H9 (cell line): ENCODE results near the gene BACE2. TPM values are rescaled to one million over a fixed set of nuclear protein-coding genes. Genes with fewer than 3 reads are reported as not detected.

ENCODE experiments used
- DNase-seq: peaks from one replicate; pipeline ENCODE4 v3.0.0-alpha.2; 2017
- H2AFZ ChIP-seq: one replicate; pipeline ENCODE4 v1.6.1; 2013; ENCODE audit warnings: mild to moderate bottlenecking, low read length, control low read depth, moderate library complexity
- H2AK5ac ChIP-seq: 2 replicates; pipeline ENCODE4 v1.6.1; 2013; ENCODE audit warnings: low read length, control low read depth, mixed read lengths; ENCODE audit not compliant: insufficient read length
- H2BK120ac ChIP-seq: one replicate; pipeline ENCODE4 v1.6.1; 2013; ENCODE audit warnings: low read depth, mild to moderate bottlenecking, low read length, control low read depth, inconsistent platforms; ENCODE audit not compliant: poor library complexity, severe bottlenecking
- H2BK12ac ChIP-seq: 2 replicates; pipeline ENCODE4 v1.6.1; 2013; ENCODE audit warnings: low read length, control low read depth, mixed read lengths, low read depth; ENCODE audit not compliant: insufficient read length
- H2BK15ac ChIP-seq: 2 replicates; pipeline ENCODE4 v1.6.1; 2013; ENCODE audit warnings: low read depth, low read length, control low read depth
- H2BK20ac ChIP-seq: one replicate; pipeline ENCODE4 v1.6.1; 2013; ENCODE audit warnings: low read depth, mild to moderate bottlenecking, low read length, control low read depth, inconsistent platforms; ENCODE audit not compliant: poor library complexity, severe bottlenecking
- H2BK5ac ChIP-seq: 2 replicates; pipeline ENCODE4 v1.6.1; 2013; ENCODE audit warnings: low read length, control low read depth, mixed read lengths; ENCODE audit not compliant: insufficient read length
- H3K14ac ChIP-seq: 2 replicates; pipeline ENCODE4 v1.6.1; 2013; ENCODE audit warnings: low read length, control low read depth; ENCODE audit not compliant: insufficient read depth
- H3K18ac ChIP-seq: 2 replicates; pipeline ENCODE4 v1.6.1; 2013; ENCODE audit warnings: low read depth, mild to moderate bottlenecking, mixed read lengths, low read length, control low read depth; ENCODE audit not compliant: insufficient read length
- H3K23ac ChIP-seq: 2 replicates; pipeline ENCODE4 v1.6.1; 2013; ENCODE audit warnings: low read length, control low read depth, mixed read lengths, low read depth; ENCODE audit not compliant: insufficient read length
- H3K23me2 ChIP-seq: 2 replicates; pipeline ENCODE4 v1.6.1; 2013; ENCODE audit warnings: low read depth, mild to moderate bottlenecking, mixed read lengths, low read length, control low read depth; ENCODE audit not compliant: insufficient read length, poor library complexity, severe bottlenecking
- H3K27ac ChIP-seq: 2 replicates; pipeline ENCODE4 v1.5.1; 2013; ENCODE audit warnings: low read length, control low read depth, mixed read lengths, low read depth; ENCODE audit not compliant: insufficient read length
- H3K27me3 ChIP-seq: 2 replicates; pipeline ENCODE4 v1.6.1; 2013; ENCODE audit warnings: low read length, control low read depth, inconsistent platforms; ENCODE audit not compliant: insufficient read depth
- H3K4ac ChIP-seq: 2 replicates; pipeline ENCODE4 v1.6.1; 2013; ENCODE audit warnings: low read depth, mild to moderate bottlenecking, control low read depth, inconsistent platforms, low read length, moderate library complexity
- H3K4me1 ChIP-seq: 2 replicates; pipeline ENCODE4 v1.6.1; 2013; ENCODE audit warnings: low read length, control low read depth, inconsistent platforms; ENCODE audit not compliant: insufficient read depth
- H3K4me2 ChIP-seq: 2 replicates; pipeline ENCODE4 v1.6.1; 2013; ENCODE audit warnings: low read length, control low read depth, mixed read lengths; ENCODE audit not compliant: insufficient read length, insufficient read depth
- H3K56ac ChIP-seq: 2 replicates; pipeline ENCODE4 v1.6.1; 2013; ENCODE audit warnings: low read depth, mild to moderate bottlenecking, mixed read lengths, low read length, control low read depth; ENCODE audit not compliant: insufficient read length
- H3K79me1 ChIP-seq: 2 replicates; pipeline ENCODE4 v1.6.1; 2013; ENCODE audit warnings: low read depth, mild to moderate bottlenecking, moderate library complexity, low read length, control low read depth, inconsistent platforms; ENCODE audit not compliant: insufficient read depth, poor library complexity, severe bottlenecking
- H3K79me2 ChIP-seq: 2 replicates; pipeline ENCODE4 v1.6.1; 2013; ENCODE audit warnings: low read length, control low read depth, inconsistent platforms; ENCODE audit not compliant: insufficient read depth
- H3K9ac ChIP-seq: 2 replicates; pipeline ENCODE4 v1.6.1; 2013; ENCODE audit warnings: low read length, control low read depth, mixed read lengths; ENCODE audit not compliant: insufficient read length; ENCODE audit errors: extremely low read depth
- H3K9me3 ChIP-seq: one replicate; pipeline ENCODE4 v1.6.1; 2013; ENCODE audit warnings: low read depth, low read length, inconsistent platforms; ENCODE audit not compliant: control insufficient read depth
- H3T11ph ChIP-seq: one replicate; pipeline ENCODE4 v1.6.1; 2013; ENCODE audit warnings: mild to moderate bottlenecking, low read length, control low read depth, inconsistent platforms
- H4K20me1 ChIP-seq: one replicate; pipeline ENCODE4 v1.6.1; 2013; ENCODE audit not compliant: control insufficient read depth, insufficient read length, insufficient read depth
- H4K5ac ChIP-seq: 2 replicates; pipeline ENCODE4 v1.6.1; 2013; ENCODE audit warnings: low read depth, mild to moderate bottlenecking, mixed read lengths, low read length, control low read depth; ENCODE audit not compliant: insufficient read length
- H4K8ac ChIP-seq: replicated peaks from 2 replicates; pipeline ENCODE4 v1.6.1; 2013; ENCODE audit warnings: low read length, control low read depth, mixed read lengths, low read depth; ENCODE audit not compliant: insufficient read length
- H4K91ac ChIP-seq: 2 replicates; pipeline ENCODE4 v1.6.1; 2013; ENCODE audit warnings: low read depth, mild to moderate bottlenecking, moderate library complexity, mixed read lengths, low read length, control low read depth; ENCODE audit not compliant: insufficient read length
- H3K27ac Mint-ChIP-seq, 3 experiments: 2 replicates in 2 of 3; 3 replicates in 1 of 3; pipeline ENCODE4 v1.8.0; 2020 to 2021; ENCODE audit warnings: mixed read lengths in 3 of 3, mild to moderate bottlenecking in 1 of 3, moderate library complexity in 1 of 3
- H3K27me3 Mint-ChIP-seq: 2 replicates; pipeline ENCODE4 v1.8.0; 2021; ENCODE audit warnings: low read depth, mild to moderate bottlenecking, moderate library complexity, mixed read lengths
- H3K36me3 Mint-ChIP-seq, 3 experiments: 2 replicates in 2 of 3; 3 replicates in 1 of 3; pipeline ENCODE4 v1.8.0; 2020 to 2021; ENCODE audit warnings: low read depth in 3 of 3, mixed read lengths in 3 of 3; ENCODE audit not compliant: insufficient read depth in 1 of 3
- H3K4me1 Mint-ChIP-seq, 2 experiments: 2 replicates each; pipeline ENCODE4 v1.8.0; 2020; ENCODE audit warnings: mixed read lengths in 2 of 2
- H3K4me3 Mint-ChIP-seq, 2 experiments: 2 replicates in 1 of 2; 3 replicates in 1 of 2; pipeline ENCODE4 v1.8.0; 2020 to 2021; ENCODE audit warnings: mild to moderate bottlenecking in 2 of 2, mixed read lengths in 2 of 2, moderate library complexity in 1 of 2
- H3K9me3 Mint-ChIP-seq, 2 experiments: 2 replicates in 1 of 2; 3 replicates in 1 of 2; pipeline ENCODE4 v1.8.0; 2020; ENCODE audit warnings: mild to moderate bottlenecking in 2 of 2, mixed read lengths in 2 of 2, moderate library complexity in 1 of 2
- CTCF ChIP-seq: fragments of 200-600 bp; sonication (generic); conservative IDR thresholded peaks from 3 replicates; pipeline ENCODE4 v1.8.0; 2021; ENCODE audit warnings: antibody characterized with exemption, mild to moderate bottlenecking
- WGBS: extraction: QIAGEN DNeasy Blood & Tissue Kit; methylation state at CpG from one replicate; pipeline ENCODE4 v1.1.7; 2013; ENCODE audit warnings: missing lambda C conversion rate, low lambda C conversion rate, mixed read lengths; ENCODE audit not compliant: insufficient read length; ENCODE audit errors: extremely low coverage; 5-methylcytosine and 5-hydroxymethylcytosine counted together
- total RNA-seq: library from RNA; stranded (reverse); gene quantifications from 2 replicates; pipeline ENCODE4 v1.2.1, GENCODE V29; 2021

BACE2 gene
- total RNA-seq, 1 experiment from 2014 or later, result 8.0 TPM

- Histone ChIP-seq H3T11ph (no peak overlapping the region), H2BK12ac (no peak overlapping the region)
- no peak overlapping the region for H3K27ac Mint-ChIP-seq
These were observed 19.0 kb downstream of the BACE2 start for GRCh38 chr21:41186755-41187536.

More at GRCh38 chr21:41186755-41187536, 19.0 kb downstream of the BACE2 start:
- Mint-ChIP-seq H3K4me3 (no peak overlapping the region), H3K27me3 (no peaks in the 10 kb centered on the region), H3K9me3 (peaks cover 7 to 13% of the 10 kb centered on the region in 2 experiments; a peak in 4 of 5 replicates), H3K36me3 (peaks cover 3 to 12% (median 4%) of the 10 kb centered on the region in 3 experiments; a peak in 3 of 7 replicates), H3K4me1 (peaks cover 10 to 16% of the 10 kb centered on the region in 2 experiments)
- no peak overlapping the region for H2BK5ac ChIP-seq
- no peak overlapping the region for H4K8ac ChIP-seq
- H3K27me3 ChIP-seq, result no peaks in the 10 kb centered on the region
- H3K23ac ChIP-seq, result no peak overlapping the region
- H3K23me2 ChIP-seq, result no peaks in the 10 kb centered on the region
- H3K56ac ChIP-seq, result no peak overlapping the region
- no peak overlapping the region for H3K4ac ChIP-seq
- WGBS, result no CpG with 5 or more reads among the region's 9 CpGs
- no peak overlapping the region for H3K4me2 ChIP-seq
- no peak overlapping the region for H4K91ac ChIP-seq
- no peak overlapping the region for H3K27ac ChIP-seq
- DNase-seq, result peak; percentile 51
- H2AFZ ChIP-seq, result no peak overlapping the region
- H3K18ac ChIP-seq, result no peak overlapping the region
- H2AK5ac ChIP-seq, result no peak overlapping the region
- TF ChIP-seq CTCF, result no peak
- no peak overlapping the region for H3K9ac ChIP-seq
- no peak overlapping the region for H3K14ac ChIP-seq
- H2BK120ac ChIP-seq, result no peak overlapping the region
- no peaks in the 10 kb centered on the region for H3K79me2 ChIP-seq
- H3K4me1 ChIP-seq, result no peaks in the 10 kb centered on the region
- H3K79me1 ChIP-seq, result no peaks in the 10 kb centered on the region
- H4K20me1 ChIP-seq, result no peaks in the 10 kb centered on the region
- H2BK15ac ChIP-seq, result no peak overlapping the region
- no peaks in the 10 kb centered on the region for H3K9me3 ChIP-seq
- no peak overlapping the region for H4K5ac ChIP-seq
- H2BK20ac ChIP-seq, result no peak overlapping the region
